Progenitor cell of endocrine pancreas (in vitro differentiated cells): ENCODE measurements around the gene TMEM169. TPM values are rescaled to one million over a fixed set of nuclear protein-coding genes. Genes with fewer than 3 reads are reported as not detected.

ENCODE experiments used
- DNase-seq: peaks from one replicate; pipeline ENCODE4 v3.0.0; 2021; ENCODE audit warnings: low spot score; ENCODE audit not compliant: unreplicated experiment
- H3K27ac Mint-ChIP-seq: 2 replicates; pipeline ENCODE4 v1.8.0; 2021; ENCODE audit warnings: mild to moderate bottlenecking, moderate library complexity, mixed read lengths
- H3K27me3 Mint-ChIP-seq: 2 replicates; pipeline ENCODE4 v1.8.0; 2021; ENCODE audit warnings: mixed read lengths
- H3K36me3 Mint-ChIP-seq: 2 replicates; pipeline ENCODE4 v1.8.0; 2022; ENCODE audit warnings: mixed read lengths; ENCODE audit not compliant: insufficient read depth
- H3K4me1 Mint-ChIP-seq: 2 replicates; pipeline ENCODE4 v1.8.0; 2021; ENCODE audit warnings: low read depth, mixed read lengths
- H3K4me3 Mint-ChIP-seq: 2 replicates; pipeline ENCODE4 v1.8.0; 2021; ENCODE audit warnings: low read depth, mild to moderate bottlenecking, moderate library complexity, mixed read lengths
- H3K9me3 Mint-ChIP-seq: 2 replicates; pipeline ENCODE4 v1.8.0; 2021; ENCODE audit warnings: low read depth, mixed read lengths
- total RNA-seq: library from RNA; stranded (reverse); gene quantifications from 2 replicates; pipeline ENCODE4 v1.2.1, GENCODE V29; 2021
- TF ChIP-seq, protein P1 (sequence below): fragments of 200-600 bp; sonication (generic); IDR thresholded peaks from one replicate; pipeline ENCODE4 v1.5.0; 2021; ENCODE audit warnings: antibody characterized with exemption, mild to moderate bottlenecking; ENCODE audit not compliant: unreplicated experiment

TMEM169 gene
- total RNA-seq, 1 donor from 2014 or later: 3.6 TPM

GRCh38 chr2:216090369-216090786 lies 8.7 kb downstream of the TMEM169 start:
- Mint-ChIP-seq H3K4me3 (no peak overlapping the region), H3K27ac (no peak overlapping the region), H3K4me1 (no peaks in the 10 kb centered on the region), H3K36me3 (no peaks in the 10 kb centered on the region), H3K9me3 (no peaks in the 10 kb centered on the region), H3K27me3 (no peaks in the 10 kb centered on the region)
- DNase-seq: no peak
- TF ChIP-seq, protein P1, sequence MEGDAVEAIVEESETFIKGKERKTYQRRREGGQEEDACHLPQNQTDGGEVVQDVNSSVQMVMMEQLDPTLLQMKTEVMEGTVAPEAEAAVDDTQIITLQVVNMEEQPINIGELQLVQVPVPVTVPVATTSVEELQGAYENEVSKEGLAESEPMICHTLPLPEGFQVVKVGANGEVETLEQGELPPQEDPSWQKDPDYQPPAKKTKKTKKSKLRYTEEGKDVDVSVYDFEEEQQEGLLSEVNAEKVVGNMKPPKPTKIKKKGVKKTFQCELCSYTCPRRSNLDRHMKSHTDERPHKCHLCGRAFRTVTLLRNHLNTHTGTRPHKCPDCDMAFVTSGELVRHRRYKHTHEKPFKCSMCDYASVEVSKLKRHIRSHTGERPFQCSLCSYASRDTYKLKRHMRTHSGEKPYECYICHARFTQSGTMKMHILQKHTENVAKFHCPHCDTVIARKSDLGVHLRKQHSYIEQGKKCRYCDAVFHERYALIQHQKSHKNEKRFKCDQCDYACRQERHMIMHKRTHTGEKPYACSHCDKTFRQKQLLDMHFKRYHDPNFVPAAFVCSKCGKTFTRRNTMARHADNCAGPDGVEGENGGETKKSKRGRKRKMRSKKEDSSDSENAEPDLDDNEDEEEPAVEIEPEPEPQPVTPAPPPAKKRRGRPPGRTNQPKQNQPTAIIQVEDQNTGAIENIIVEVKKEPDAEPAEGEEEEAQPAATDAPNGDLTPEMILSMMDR: no peak

DNA sequence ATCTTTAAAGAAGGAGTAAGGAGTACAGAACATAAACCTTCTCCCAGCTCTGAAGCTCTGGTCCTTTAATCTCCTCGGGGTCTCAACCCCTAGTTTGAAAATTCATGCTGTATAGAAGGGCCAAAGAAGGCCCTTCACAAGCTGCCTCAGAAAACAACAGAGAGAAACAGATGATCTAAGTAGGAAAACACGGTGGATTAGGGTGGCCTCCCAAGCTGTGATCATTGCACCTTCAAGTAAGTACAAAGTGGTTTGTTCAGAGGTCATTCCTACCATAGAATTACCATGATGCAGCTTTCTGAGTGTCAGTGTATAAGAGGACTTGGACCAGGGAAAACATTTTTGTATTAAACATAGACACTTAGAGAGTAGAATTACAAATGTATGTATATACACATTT lies 10.9 kb downstream of the TMEM169 start:
- H3K4me1 Mint-ChIP-seq: no peaks in the 10 kb centered on the region
- TF ChIP-seq, protein P1: no peak
- H3K4me3 Mint-ChIP-seq: no peak overlapping the region
- no peaks in the 10 kb centered on the region for H3K9me3 Mint-ChIP-seq
- H3K36me3 Mint-ChIP-seq: no peaks in the 10 kb centered on the region
- DNase-seq: no peak
- no peaks in the 10 kb centered on the region for H3K27me3 Mint-ChIP-seq
- H3K27ac Mint-ChIP-seq: peak overlapping the region; percentile 56

DNA sequence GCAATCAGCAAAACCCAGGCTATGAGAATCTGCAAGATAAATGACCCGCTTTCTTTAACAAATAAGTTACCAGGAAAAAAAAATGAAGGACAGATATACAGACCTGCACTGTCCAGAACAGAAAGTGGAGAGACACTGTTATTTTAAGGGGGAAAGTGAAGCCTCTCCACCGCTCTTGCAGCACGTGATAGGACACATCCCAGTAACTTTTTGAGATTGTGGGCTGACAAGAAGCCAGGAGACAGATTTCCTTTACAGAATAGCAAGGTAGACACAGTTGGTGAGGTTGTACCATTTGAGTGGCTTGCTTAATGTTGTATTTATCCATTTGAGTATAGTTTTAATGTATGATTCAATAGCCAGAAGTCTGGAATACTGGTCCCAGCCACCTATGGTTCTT lies 13.0 kb downstream of the TMEM169 start:
- Mint-ChIP-seq H3K36me3 (no peaks in the 10 kb centered on the region), H3K27me3 (no peaks in the 10 kb centered on the region), H3K27ac (no peak overlapping the region), H3K4me3 (no peak overlapping the region), H3K4me1 (no peaks in the 10 kb centered on the region), H3K9me3 (no peaks in the 10 kb centered on the region)
- TF ChIP-seq, protein P1: no peak
- DNase-seq: no peak

GRCh38 chr2:216098421-216099334 lies 17.0 kb downstream of the TMEM169 start:
- H3K9me3 Mint-ChIP-seq: no peaks in the 10 kb centered on the region
- no peaks in the 10 kb centered on the region for H3K36me3 Mint-ChIP-seq
- H3K4me1 Mint-ChIP-seq: no peaks in the 10 kb centered on the region
- no peak for DNase-seq
- TF ChIP-seq, protein P1: no peak
- no peak overlapping the region for H3K4me3 Mint-ChIP-seq
- no peak overlapping the region for H3K27ac Mint-ChIP-seq
- H3K27me3 Mint-ChIP-seq: no peaks in the 10 kb centered on the region

DNA sequence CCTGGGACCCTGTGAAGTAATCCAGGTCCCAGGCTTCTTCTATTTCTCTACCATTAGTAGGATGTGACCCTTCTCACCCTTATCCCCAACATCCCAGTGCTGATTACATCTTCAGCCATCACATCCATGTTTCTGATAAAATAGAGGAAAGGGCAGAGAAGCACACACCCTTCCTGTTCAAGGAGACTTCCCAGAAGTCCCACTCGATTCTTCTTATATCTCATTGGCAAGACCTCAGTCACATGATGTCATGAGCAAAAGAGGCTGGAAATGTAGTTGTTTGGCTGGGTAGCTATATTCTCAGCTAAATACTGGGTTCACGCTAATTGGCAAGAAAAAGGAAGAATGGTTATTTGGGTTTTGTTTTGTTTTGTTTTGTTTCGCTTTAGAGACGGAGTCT lies 19.4 kb downstream of the TMEM169 start:
- H3K36me3 Mint-ChIP-seq: no peaks in the 10 kb centered on the region
- DNase-seq: no peak
- no peak overlapping the region for H3K27ac Mint-ChIP-seq
- TF ChIP-seq, protein P1: no peak
- no peaks in the 10 kb centered on the region for H3K4me1 Mint-ChIP-seq
- no peaks in the 10 kb centered on the region for H3K27me3 Mint-ChIP-seq
- H3K4me3 Mint-ChIP-seq: no peak overlapping the region
- H3K9me3 Mint-ChIP-seq: no peaks in the 10 kb centered on the region
